Duodenal mucosa (tissue), 2 donors: ENCODE results near the gene NPAS3.

ENCODE experiments used
- H3K27ac ChIP-seq: one replicate; pipeline ENCODE4 v1.7.0; 2013; ENCODE audit warnings: low read depth, low read length
- H3K27me3 ChIP-seq, 2 donors: one replicate each; pipeline ENCODE4 v1.7.0; 2013; ENCODE audit warnings: low read length in 2 of 2, control low read depth in 1 of 2; ENCODE audit not compliant: insufficient read depth in 2 of 2, control insufficient read depth in 1 of 2
- H3K36me3 ChIP-seq, 2 donors: one replicate each; pipeline ENCODE4 v1.7.0; 2013; ENCODE audit warnings: low read length in 2 of 2, control low read depth in 1 of 2; ENCODE audit not compliant: insufficient read depth in 2 of 2, control insufficient read depth in 1 of 2
- H3K4me1 ChIP-seq, 2 donors: one replicate each; pipeline ENCODE4 v1.7.0; 2013; ENCODE audit warnings: low read length in 2 of 2, control low read depth in 1 of 2; ENCODE audit not compliant: insufficient read depth in 2 of 2, control insufficient read depth in 1 of 2
- H3K4me3 ChIP-seq, 2 donors: one replicate each; pipeline ENCODE4 v1.7.0; 2013; ENCODE audit warnings: low read length in 2 of 2, low read depth in 1 of 2
- H3K9ac ChIP-seq, 2 donors: one replicate each; pipeline ENCODE4 v1.7.0; 2013; ENCODE audit warnings: low read length in 2 of 2, low read depth in 1 of 2
- H3K9me3 ChIP-seq, 2 donors: one replicate each; pipeline ENCODE4 v1.7.0; 2013; ENCODE audit warnings: low read length in 2 of 2, control low read depth in 1 of 2; ENCODE audit not compliant: control insufficient read depth in 1 of 2

Gene NPAS3

DNA sequence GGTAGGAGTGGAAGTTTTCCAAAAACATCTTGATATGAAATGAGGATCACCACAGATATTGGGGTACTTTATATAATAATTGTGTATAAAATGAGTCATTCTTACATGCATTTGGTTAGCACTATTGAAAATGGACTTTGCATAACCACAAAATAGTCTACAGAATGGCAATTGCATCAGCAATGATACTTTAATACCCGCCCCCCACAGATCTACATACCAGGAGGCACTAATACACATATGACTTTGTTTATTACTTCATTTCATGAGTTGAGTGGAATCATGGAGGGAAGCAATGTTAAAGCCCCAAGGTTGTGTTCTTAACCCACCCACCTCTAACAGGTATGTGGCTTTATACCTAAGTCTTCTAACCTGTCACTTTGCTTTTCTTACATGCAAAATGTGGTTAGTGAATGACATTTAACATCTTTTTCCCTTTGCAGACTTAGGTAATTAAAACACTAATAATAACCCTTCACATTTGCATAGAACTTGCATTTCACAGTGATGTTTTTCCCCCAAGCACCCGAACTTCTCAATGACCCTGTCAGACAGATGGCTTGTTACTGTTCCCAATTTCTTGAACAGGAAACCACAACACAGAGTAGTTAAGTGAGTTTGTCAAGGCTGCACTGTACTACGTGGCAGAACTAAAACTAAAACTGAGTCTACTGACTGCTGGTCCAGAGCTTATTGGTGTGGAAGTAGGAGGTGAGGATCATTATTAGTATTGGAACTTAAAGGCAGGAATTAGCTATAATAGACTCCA is 101.9 kb downstream of the NPAS3 start:
- no peaks in the 10 kb centered on the region for H3K4me1 ChIP-seq
- no peak overlapping the region for H3K27ac ChIP-seq
- no peak overlapping the region for H3K4me3 ChIP-seq
- no peaks in the 10 kb centered on the region for H3K36me3 ChIP-seq
- H3K9ac ChIP-seq, result no peak overlapping the region
- H3K9me3 ChIP-seq, result peaks cover 5 to 7% of the 10 kb centered on the region in 2 donors
- no peaks in the 10 kb centered on the region for H3K27me3 ChIP-seq

GRCh38 chr14:33042591-33042990 is 103.9 kb downstream of the NPAS3 start:
- Histone ChIP-seq H3K27me3 (no peaks in the 10 kb centered on the region), H3K9ac (no peak overlapping the region), H3K4me3 (no peak overlapping the region), H3K27ac (no peak overlapping the region), H3K36me3 (no peaks in the 10 kb centered on the region), H3K9me3 (peaks cover 5 to 7% of the 10 kb centered on the region in 2 donors), H3K4me1 (no peaks in the 10 kb centered on the region)

DNA sequence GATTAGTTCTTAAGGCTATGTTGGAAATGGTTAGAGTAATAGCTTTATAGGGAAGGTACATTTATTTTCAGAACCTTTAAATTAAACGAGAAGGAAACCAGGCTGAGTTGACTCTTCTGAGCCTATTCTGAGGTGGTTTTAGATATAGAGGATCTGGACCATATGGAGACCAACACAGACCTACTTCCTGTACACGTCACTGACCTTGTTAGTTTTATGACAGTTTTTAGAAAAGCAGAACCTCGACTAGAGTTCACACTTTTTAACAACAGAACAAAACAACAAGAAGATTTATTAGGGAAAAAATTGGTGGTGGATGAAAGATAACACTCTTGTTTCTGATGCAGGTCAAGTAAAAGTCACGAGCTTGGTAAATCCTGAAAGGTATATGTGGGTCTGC is 107.1 kb downstream of the NPAS3 start:
- H3K27ac ChIP-seq, result no peak overlapping the region
- H3K36me3 ChIP-seq, result no peaks in the 10 kb centered on the region
- H3K27me3 ChIP-seq, result no peaks in the 10 kb centered on the region
- H3K9ac ChIP-seq, result no peak overlapping the region
- H3K4me1 ChIP-seq, result no peaks in the 10 kb centered on the region
- peaks cover 5 to 7% of the 10 kb centered on the region in 2 donors for H3K9me3 ChIP-seq
- H3K4me3 ChIP-seq, result no peak overlapping the region

DNA sequence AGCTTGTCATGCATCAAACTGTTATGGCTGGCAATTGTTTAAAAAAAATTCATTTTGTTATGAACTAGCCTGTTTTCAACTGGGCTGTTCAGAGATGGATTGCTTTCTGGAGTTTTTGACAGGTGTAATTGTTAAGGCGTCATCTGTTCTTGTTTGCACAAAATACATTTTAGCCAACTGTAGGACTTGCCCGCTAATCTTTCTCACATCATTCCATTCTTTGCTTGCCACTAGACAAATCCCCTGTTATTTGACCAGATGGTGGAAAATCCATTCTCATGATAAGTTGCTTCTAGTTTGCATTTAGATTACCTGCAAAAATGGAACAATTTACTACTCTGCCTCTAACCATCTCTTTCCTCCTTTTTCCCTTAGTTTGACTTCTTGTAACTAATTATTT is 114.3 kb downstream of the NPAS3 start:
- H3K27me3 ChIP-seq, result no peaks in the 10 kb centered on the region
- no peak overlapping the region for H3K4me3 ChIP-seq
- no peaks in the 10 kb centered on the region for H3K9me3 ChIP-seq
- no peaks in the 10 kb centered on the region for H3K4me1 ChIP-seq
- no peaks in the 10 kb centered on the region for H3K36me3 ChIP-seq
- no peak overlapping the region for H3K27ac ChIP-seq
- no peak overlapping the region for H3K9ac ChIP-seq

- no peaks in the 10 kb centered on the region for H3K36me3 ChIP-seq
- no peaks in the 10 kb centered on the region for H3K4me1 ChIP-seq
- no peak overlapping the region for H3K9ac ChIP-seq
- no peak overlapping the region for H3K4me3 ChIP-seq
- no peaks in the 10 kb centered on the region for H3K27me3 ChIP-seq
- no peak overlapping the region for H3K27ac ChIP-seq
- H3K9me3 ChIP-seq, result no peaks in the 10 kb centered on the region
Measured at GRCh38 chr14:33056213-33056612, 117.5 kb downstream of the NPAS3 start.

DNA sequence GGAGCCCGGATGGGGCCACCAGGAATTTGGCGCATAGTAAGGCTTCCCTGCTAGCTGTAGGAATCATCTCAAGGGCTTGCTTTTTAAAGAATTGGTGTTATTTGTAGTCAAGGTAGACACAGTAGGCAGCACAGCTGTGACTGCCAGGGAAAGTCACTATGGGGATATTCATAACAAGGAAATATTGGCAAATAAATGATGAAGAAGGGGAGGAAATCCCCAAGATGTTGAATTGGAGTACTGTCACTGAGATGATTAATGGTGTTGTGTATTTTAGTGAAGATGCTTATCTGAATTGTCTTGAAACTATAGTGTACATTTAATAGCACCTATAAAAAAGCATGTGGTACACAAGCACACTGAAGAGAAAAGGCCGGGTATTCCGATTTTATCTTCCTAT is 118.9 kb downstream of the NPAS3 start:
- Histone ChIP-seq H3K9me3 (no peaks in the 10 kb centered on the region), H3K27ac (no peak overlapping the region), H3K36me3 (no peaks in the 10 kb centered on the region), H3K4me1 (no peaks in the 10 kb centered on the region), H3K9ac (no peak overlapping the region), H3K27me3 (no peaks in the 10 kb centered on the region), H3K4me3 (no peak overlapping the region)

DNA sequence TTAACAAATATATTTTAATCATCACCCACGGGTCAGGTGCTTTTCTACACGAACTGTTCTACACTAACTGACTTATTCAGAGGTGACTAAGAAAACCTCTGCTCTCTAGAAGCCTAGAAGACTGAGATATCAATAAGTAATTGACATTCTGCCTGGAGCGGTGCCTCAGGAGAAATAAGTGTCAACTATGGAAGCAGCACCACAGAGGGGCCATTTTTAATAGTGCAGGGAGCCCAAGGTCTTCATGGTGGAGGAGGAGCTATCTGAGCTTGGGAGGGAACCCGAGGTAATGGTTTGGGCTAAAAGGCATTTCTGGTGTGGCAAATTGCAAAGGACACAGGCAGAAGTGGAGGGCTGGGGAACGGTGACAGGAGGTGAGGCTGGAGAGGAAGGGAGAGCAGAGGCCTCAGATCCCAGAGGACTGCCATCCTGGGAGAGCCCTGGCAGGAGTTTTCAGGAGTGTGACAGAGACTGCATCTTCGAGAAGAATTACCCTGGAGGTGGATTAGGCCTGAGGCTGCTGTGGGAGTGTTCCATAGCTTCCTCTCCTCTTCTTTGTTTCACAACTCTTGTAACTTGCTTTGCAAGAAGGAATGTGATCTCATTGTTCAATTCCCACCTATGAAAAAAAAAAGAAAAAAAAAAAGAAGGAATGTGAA is 123.1 kb downstream of the NPAS3 start:
- H3K36me3 ChIP-seq, result no peaks in the 10 kb centered on the region
- H3K9ac ChIP-seq, result no peak overlapping the region
- no peak overlapping the region for H3K4me3 ChIP-seq
- no peak overlapping the region for H3K27ac ChIP-seq
- H3K4me1 ChIP-seq, result no peaks in the 10 kb centered on the region
- H3K9me3 ChIP-seq, result no peaks in the 10 kb centered on the region
- no peaks in the 10 kb centered on the region for H3K27me3 ChIP-seq

- no peaks in the 10 kb centered on the region for H3K27me3 ChIP-seq
- H3K27ac ChIP-seq, result no peak overlapping the region
Measured at GRCh38 chr14:33062476-33062875, 123.8 kb downstream of the NPAS3 start.

GRCh38 chr14:33062881-33063280 is 124.2 kb downstream of the NPAS3 start:
- no peaks in the 10 kb centered on the region for H3K36me3 ChIP-seq

More at GRCh38 chr14:33062476-33062875, 123.8 kb downstream of the NPAS3 start:
- H3K9me3 ChIP-seq, result no peaks in the 10 kb centered on the region
- H3K36me3 ChIP-seq, result no peaks in the 10 kb centered on the region
- H3K9ac ChIP-seq, result no peak overlapping the region
- H3K4me3 ChIP-seq, result no peak overlapping the region
- no peaks in the 10 kb centered on the region for H3K4me1 ChIP-seq

GRCh38 chr14:33063521-33063920 is 124.8 kb downstream of the NPAS3 start:
- H3K4me1 ChIP-seq, result no peaks in the 10 kb centered on the region
- H3K4me3 ChIP-seq, result no peak overlapping the region
- no peak overlapping the region for H3K9ac ChIP-seq
- H3K27me3 ChIP-seq, result no peaks in the 10 kb centered on the region
- H3K27ac ChIP-seq, result no peak overlapping the region
- H3K36me3 ChIP-seq, result no peaks in the 10 kb centered on the region
- H3K9me3 ChIP-seq, result no peaks in the 10 kb centered on the region

More at GRCh38 chr14:33062881-33063280, 124.2 kb downstream of the NPAS3 start:
- Histone ChIP-seq H3K4me3 (no peak overlapping the region), H3K4me1 (no peaks in the 10 kb centered on the region), H3K27ac (no peak overlapping the region), H3K9ac (no peak overlapping the region), H3K27me3 (no peaks in the 10 kb centered on the region), H3K9me3 (no peaks in the 10 kb centered on the region)
